ENCODE results near the gene TRIM14.
"Not testable (repeated sequence)": the region's sequence is repeated elsewhere in the genome, so short reads cannot be mapped to it uniquely, and the experiment has no call there.

The TRIM14 gene

GRCh38 chr9:98142182-98142907, 23.3 kb upstream of the TRIM14 start:
- DNase-seq = no peak

- DNase-seq = no peak
Observed at GRCh38 chr9:98140503-98140902, 21.5 kb upstream of the TRIM14 start.

DNA sequence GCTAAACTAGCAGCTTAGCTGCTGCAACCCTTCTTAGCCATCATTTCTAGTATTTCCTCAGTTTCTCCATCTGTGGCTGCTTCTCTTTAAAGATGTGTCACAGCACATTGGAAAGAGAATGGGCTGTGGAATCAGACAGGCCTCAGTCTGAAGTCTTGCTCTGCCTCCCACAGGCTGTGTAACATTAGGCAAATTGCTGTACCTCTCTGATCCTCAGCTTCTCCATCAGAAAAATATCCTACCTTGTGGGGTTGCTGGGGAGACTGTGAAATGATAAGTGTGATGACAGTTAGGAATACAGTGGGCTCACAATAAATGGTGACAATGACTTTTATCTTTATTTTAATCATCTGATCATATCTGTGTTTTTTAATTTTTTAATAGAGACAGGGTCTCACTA, 17.5 kb upstream of the TRIM14 start:
- no peak for DNase-seq

DNA sequence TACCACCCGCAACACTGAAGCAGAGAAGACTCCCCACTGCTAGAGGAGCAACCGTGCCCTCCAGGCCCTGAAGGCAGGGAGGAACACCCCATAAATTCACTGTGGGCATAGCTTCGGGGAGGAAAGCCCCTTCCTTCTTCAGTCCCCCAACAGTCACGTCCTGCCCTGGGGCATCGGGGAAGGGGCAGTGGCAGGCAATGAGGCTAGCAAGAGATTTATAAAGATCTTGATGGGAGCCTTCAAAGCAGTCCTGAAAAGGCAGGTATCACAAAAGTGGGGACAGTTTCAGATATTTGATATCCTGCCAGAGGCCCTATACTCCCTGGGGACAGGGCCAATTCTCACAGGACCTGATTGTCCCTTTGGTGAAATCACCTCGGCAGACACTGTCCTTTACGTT, 16.9 kb upstream of the TRIM14 start:
- DNase-seq = no peak

GRCh38 chr9:98135558-98135934, 16.5 kb upstream of the TRIM14 start:
- DNase-seq = no peak

DNA sequence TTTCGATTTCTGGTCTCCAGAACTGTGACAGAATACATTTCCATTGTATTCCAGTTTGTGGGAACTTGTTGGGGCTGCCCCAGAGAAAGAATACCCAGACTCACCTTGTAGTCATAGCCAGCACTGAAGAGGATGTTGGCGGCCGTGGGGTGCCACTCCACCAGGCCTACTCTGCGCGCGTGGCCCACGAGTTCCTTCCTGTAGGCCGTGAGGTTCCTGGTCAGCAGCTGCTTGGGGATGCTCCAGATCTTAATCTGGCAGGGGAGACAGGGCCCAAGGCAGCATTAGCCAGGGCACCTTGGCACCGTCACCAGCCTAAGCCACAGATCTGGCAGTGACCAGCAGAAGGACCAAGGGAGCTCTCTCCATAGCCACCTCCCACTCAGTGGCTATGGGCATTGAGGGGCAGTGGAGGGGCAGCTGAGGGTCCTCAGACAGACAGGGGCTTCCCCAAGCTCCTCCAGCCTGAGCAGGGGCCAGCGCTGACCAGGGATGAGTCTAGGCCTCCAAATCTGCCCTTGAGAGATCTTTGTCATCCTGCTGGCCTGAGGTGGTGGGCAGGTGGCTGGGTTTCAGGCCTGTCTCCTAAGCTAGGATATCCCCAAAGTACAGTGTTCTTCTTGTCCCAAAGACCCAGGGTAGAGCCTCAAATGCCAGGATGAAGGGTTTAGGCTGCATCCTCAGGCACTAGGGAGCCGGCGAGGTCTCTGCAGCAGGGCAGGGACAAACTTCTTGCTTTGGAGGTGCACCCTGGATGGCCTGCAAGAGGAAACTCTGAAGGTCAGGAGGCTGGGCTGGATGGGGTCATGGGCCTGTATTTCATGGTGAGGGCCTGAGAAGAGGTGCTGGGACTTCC, 15.9 kb upstream of the TRIM14 start:
- no peak for DNase-seq

DNA sequence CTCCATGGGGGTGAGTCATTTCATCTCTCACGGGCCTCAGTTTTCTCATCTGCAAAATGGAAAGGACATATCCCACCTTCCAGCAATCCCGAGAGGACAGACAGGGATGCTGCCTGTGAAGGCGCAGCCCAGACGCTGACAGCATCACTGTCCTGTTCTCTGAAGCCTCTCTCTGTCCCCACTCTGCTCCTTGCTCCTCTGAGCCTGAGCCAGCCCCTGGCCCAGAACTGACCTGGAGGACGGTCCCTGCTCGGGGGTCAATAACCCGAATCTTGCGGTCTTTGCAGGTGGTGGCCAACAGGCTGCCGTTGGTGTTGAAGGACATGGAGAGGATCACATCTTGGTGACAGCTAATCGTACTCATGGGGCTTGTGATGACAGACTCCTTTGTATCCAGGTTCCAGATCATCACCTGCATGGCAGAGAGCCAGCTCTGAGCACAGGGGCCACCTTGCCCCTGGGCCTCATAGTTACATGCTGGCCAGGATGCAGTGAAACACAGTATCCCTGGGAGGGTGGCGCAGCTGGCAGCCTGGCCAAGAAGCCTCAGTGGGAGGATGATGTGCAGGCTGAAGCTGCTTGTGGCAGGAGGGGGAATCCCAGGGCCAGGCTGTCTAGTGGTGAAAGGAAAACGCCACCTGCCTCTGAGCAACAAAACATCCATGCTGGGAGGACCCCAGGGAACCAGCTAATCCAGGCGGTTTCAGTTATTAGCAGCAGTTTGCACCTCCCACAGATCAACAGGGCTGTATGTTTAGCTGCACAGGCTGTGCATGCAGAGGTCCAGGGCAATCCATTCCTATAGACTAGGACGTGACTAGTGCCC, 14.0 kb upstream of the TRIM14 start:
- no peak for DNase-seq

- no peak for DNase-seq
Observed at GRCh38 chr9:98132158-98132557, 13.1 kb upstream of the TRIM14 start.

DNA sequence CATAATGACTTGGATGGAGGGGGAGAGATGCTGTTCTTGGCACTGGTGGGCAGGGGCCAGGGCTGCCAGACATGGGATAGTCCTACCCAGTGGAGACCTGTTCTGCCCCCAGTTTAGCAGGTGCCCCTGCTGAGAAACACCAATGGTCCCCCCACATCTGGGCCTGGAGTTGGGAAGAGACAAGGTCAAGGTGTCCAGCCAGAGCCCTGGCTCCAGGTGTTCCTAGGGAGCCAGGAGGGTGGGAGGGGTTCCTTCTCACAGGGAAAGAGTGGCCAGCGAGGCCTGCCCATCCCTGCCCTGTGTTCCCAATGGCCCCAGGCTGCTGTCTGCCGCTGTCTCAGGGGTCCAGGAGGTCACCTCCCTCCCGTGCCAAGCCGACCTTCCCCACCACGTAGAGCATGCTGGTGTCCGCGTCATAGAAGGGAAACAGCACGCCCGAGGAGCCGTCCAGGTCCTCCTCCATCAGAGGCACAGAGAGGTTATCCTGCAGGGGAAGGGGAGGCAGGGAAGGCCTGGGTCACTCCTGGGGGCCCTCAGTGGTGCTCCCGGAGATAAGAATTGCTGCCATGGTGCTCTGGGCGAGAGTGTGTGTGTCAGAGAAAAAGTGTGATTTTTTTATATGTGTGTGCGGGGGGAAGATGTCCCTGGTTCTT, 11.7 kb upstream of the TRIM14 start:
- DNase-seq = no peak

- not testable (repeated sequence) for DNase-seq
Observed at GRCh38 chr9:98130060-98130459, 11.0 kb upstream of the TRIM14 start.

DNA sequence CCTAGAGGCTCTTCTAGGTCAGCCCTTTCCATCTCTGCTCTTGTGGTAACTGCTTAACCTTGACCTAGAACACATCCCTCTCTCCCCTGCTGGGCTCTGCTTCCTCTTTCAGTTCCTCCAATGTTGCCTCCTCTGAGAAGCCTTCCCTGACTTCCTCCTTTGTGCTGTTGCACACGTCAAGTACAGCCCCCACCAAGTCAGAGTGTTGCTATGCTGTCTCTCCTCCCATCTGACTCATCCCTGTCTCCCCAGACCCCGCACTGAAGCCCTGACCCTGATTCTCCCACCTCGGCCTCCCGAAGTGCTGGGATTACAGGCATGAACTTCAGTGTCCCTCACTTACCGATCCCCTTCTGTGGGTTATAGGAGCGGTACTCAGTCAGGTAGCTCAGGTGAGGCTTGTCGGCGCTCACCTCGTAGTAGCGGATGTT, 10.4 kb upstream of the TRIM14 start:
- no peak for DNase-seq

DNA sequence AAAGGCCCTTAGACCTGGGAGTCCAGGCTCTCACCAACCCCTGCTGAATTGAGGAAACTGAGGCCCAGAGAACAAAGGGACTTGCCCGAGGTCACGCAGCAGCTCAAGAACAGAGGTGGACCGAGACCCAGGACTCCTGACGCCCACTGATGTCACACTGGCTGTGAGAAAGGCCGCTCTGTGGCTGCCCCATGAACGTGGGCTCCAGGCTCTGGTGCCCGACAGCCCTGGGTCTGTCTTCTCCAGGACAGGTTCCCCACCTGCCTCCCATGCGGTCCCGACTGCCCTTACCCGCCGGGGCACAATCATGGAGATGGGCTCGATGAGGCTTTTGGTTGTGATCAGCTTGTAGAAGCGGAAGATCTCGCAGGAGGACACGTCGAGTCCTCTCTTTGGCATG, 9.3 kb upstream of the TRIM14 start:
- DNase-seq = no peak

- no peak for DNase-seq
Observed at GRCh38 chr9:98127226-98127625, 8.2 kb upstream of the TRIM14 start.

DNA sequence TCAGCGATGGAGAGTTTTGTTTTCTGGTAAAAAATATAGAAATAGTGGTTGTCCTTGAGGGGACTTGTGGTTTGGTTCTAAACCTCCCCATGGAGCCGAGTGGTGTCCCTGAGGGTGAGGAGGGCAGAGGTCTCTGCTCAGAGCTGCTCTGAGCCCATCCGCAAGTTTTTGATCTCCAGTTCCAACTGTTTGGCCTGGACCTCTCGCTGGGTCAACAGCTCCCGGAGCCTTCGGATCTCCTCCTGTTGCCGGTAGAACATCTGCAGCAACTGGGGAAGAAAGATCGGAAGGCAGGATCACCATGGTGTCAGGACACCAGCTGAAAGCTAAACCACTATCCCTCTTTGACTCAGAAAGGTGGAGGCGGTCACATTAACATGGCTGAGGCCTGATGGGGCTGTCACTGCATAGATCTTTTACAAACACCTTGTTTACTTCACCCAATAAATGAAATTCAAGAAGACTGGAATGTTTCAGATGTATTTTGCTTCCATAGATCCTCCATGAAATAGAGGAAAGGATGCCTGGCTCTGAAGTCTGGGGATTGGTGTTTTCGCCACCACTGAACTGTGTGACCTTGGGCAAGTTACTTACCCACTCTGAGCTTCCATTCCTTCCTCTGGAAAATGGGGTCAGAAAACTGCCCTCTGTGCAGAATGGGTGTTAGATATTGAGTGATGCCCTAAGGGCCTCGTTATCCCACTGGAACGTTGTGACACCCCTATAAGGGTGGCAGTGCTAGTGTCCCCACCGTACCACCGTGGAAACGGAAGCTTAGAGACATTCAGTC, 5.8 kb upstream of the TRIM14 start:
- no peak for DNase-seq

GRCh38 chr9:98124091-98124490, 5.1 kb upstream of the TRIM14 start:
- DNase-seq = not testable (repeated sequence)

GRCh38 chr9:98121058-98121457, 2.0 kb upstream of the TRIM14 start:
- no peak for DNase-seq

GRCh38 chr9:98120476-98120875, 1.5 kb upstream of the TRIM14 start:
- DNase-seq = no peak

DNA sequence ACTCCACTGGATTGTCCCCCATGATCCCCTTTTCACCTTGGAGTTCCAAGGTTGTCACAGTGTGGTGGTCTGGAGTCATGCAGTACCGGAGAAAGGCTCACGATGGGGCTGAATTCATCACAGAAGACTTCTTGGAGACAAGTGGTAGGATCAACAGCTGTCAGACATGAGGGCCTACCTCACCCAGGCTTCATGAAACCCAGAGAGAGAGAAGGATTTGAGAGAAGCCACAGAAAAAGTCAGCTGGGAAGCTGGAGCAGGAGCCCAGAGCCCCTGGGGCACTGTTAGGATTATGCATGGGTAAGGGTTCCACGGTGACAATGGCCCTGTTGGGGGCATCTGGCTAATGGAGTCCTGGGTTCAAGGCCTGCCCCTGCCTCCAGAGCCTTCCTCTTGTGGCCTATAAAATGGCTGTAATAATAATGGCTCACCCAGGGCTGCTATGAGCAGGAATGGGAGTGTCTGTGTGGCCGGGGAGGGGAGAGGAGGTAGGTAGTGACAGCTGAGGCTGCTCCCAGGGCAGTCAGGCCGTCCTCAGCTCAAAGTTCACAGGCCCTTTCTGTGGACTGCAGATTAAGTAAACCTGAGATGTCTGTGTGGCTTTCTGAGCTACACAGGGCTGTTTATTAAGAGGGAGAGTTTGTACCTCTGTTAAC, 910 bp downstream of the TRIM14 start:
- DNase-seq = peak; percentile 15

DNA sequence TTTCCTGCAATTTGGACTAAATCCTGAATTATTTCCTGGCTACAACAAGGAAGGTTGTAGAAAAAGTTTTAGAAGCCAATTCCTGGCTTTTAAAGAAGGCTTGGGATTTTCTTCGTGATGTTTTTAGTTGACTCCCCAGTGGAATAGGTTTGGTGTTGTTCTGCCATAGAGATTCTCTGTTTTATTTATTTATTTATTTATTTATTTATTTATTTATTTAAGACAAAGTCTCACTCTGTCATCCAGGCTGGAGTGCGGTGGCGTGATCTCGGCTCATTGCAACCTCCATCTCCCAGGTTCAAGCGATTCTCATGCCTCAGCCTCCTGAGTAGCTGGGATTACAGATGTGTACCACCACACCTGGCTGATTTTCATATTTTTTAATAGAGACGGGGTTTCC, 1.9 kb downstream of the TRIM14 start:
- not testable (repeated sequence) for DNase-seq

- DNase-seq = no peak
Observed at GRCh38 chr9:98109052-98109451, 10.0 kb downstream of the TRIM14 start.

DNA sequence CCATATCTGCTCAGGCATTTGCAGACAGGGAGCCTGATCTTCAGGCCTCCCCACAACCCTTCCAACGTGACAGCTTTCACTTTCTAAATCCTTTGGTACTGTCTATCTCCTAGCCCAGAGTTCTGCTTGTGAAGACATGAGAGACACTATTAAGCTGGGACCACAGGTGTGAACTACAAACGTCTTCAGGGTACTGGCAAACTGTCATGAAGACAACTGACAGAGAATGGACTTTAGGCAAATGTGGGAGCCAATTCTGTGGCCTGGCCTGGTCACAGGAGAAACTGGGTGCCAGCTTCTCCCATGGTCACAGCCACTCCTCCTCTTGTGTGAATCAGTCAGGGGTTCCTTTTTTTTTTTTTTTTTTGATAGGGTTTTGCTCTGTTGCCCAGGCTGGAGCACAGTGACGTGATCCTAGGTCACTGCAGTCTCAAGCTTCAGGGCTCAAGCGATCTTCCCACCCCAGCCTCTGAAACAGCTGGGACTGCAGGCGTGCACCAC, 10.4 kb downstream of the TRIM14 start:
- no peak for DNase-seq
